ENCODE results near the gene ZSWIM3. TPM values are rescaled to one million over a fixed set of nuclear protein-coding genes. Genes with fewer than 3 reads are reported as not detected.

Gene ZSWIM3
- total and polyA plus RNA-seq, 7 donors = 1.1 to 2.7 (median 1.5) TPM

- intact Hi-C loops (cut with DNase I) = no loop called here
- H3K27ac ChIP-seq = no peak overlapping the region
- no peaks in the 10 kb centered on the region for H3K4me1 ChIP-seq
- TF ChIP-seq CTCF (IDR thresholded peaks at IDR 0.05) = no peak
- ATAC-seq = no peak
- H3K36me3 ChIP-seq (ENCODE audit: insufficient read depth in 1 of 2, low read depth in 1 of 2) = no peaks in the 10 kb centered on the region
- H3K9me3 ChIP-seq = no peaks in the 10 kb centered on the region
- no peak for DNase-seq
- WGBS, 3 donors = 90 to 93% (median 91%) methylated on average over 5 of the region's 5 CpGs
- H3K27me3 ChIP-seq (ENCODE audit: insufficient read depth in 3 of 3, low read length in 2 of 3) = no peaks in the 10 kb centered on the region
- H3K4me3 ChIP-seq = no peak overlapping the region
Observed at GRCh38 chr20:45866454-45866853, 9.0 kb downstream of the ZSWIM3 start.

- 90 to 92% (median 90%) methylated on average over 6 of the region's 6 CpGs for WGBS, 3 donors
- TF ChIP-seq CTCF (IDR thresholded peaks at IDR 0.05) = no peak
- Histone ChIP-seq H3K4me1 (no peaks in the 10 kb centered on the region), H3K27me3 (ENCODE audit: insufficient read depth in 3 of 3, low read length in 2 of 3) (no peaks in the 10 kb centered on the region), H3K4me3 (no peak overlapping the region), H3K36me3 (ENCODE audit: insufficient read depth in 1 of 2, low read depth in 1 of 2) (no peaks in the 10 kb centered on the region), H3K9me3 (no peaks in the 10 kb centered on the region), H3K27ac (no peak overlapping the region)
- ATAC-seq = no peak
- intact Hi-C loops (cut with DNase I) = no loop called here
- DNase-seq = no peak
Observed at GRCh38 chr20:45867136-45867818, 9.9 kb downstream of the ZSWIM3 start.

GRCh38 chr20:45867819-45868176 lies 10.4 kb downstream of the ZSWIM3 start:
- intact Hi-C loops (cut with DNase I) = no loop called here
- no peaks in the 10 kb centered on the region for H3K27me3 ChIP-seq (ENCODE audit: insufficient read depth in 3 of 3, low read length in 2 of 3)
- H3K36me3 ChIP-seq (ENCODE audit: insufficient read depth in 1 of 2, low read depth in 1 of 2) = no peaks in the 10 kb centered on the region
- DNase-seq (no peak), ATAC-seq (no peak)
- H3K4me1 ChIP-seq = no peaks in the 10 kb centered on the region
- TF ChIP-seq CTCF (IDR thresholded peaks at IDR 0.05) = no peak
- no peaks in the 10 kb centered on the region for H3K9me3 ChIP-seq
- no peak overlapping the region for H3K27ac ChIP-seq
- H3K4me3 ChIP-seq = no peak overlapping the region

GRCh38 chr20:45872626-45873025 lies 15.2 kb downstream of the ZSWIM3 start:
- TF ChIP-seq CTCF (IDR thresholded peaks at IDR 0.05) = no peak
- no peaks in the 10 kb centered on the region for H3K27me3 ChIP-seq (ENCODE audit: insufficient read depth in 3 of 3, low read length in 2 of 3)
- H3K4me1 ChIP-seq = no peaks in the 10 kb centered on the region
- DNase-seq (no peak), ATAC-seq (no peak)
- no peak overlapping the region for H3K4me3 ChIP-seq
- peaks cover 0 to 11% of the 10 kb centered on the region in 2 donors for H3K36me3 ChIP-seq (ENCODE audit: insufficient read depth in 1 of 2, low read depth in 1 of 2)
- H3K9me3 ChIP-seq = no peaks in the 10 kb centered on the region
- intact Hi-C loops (cut with DNase I) = no loop called here
- WGBS, 3 donors = 89 to 92% (median 90%) methylated on average over 4 of the region's 4 CpGs
- no peak overlapping the region for H3K27ac ChIP-seq
